Stimulated activated CD4-positive, alpha-beta T cell treated with anti-CD3 and anti-CD28 coated beads, Interleukin-4, amount 100 ng/mL, for 24 hours (primary cell): ENCODE data around the gene PPCS.

Source experiments
- DNase-seq: peaks from one replicate; pipeline ENCODE4 v3.0.0-alpha.2; 2020

Gene PPCS

GRCh38 chr1:42456010-42456753 is at the start of gene PPCS, which contains the start of gene ZMYND12:
Gene PPCS (plus strand): TSS chr1:42456543. CDS start chr1:42456566, 23 bp downstream.
Gene ZMYND12 (minus strand): TSS chr1:42456022. CDS start chr1:42455997, 25 bp downstream.
- peak; percentile 95 for DNase-seq

GRCh38 chr1:42414551-42415496 is 41.5 kb upstream of the PPCS start:
- no peak for DNase-seq

DNA sequence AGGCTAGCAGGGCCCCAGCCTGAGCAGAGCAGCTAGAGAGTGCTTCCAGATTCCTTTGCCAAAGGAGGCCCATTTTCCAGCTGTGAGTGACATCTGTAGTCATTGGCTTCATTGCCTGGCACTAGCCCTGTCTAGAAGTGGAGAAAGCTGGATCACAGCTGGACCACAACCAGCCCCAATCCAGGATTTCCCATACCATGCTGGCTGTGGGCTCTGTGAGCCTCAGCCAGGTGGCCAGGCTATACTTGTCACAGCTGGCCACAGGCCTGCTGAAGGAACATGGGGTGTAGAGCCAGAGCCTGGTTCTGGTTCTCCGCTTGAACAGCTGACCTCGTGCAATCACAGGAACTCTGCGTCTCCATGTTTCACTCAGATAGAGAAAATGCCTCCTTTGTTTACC is 39.2 kb upstream of the PPCS start:
- no peak for DNase-seq

DNA sequence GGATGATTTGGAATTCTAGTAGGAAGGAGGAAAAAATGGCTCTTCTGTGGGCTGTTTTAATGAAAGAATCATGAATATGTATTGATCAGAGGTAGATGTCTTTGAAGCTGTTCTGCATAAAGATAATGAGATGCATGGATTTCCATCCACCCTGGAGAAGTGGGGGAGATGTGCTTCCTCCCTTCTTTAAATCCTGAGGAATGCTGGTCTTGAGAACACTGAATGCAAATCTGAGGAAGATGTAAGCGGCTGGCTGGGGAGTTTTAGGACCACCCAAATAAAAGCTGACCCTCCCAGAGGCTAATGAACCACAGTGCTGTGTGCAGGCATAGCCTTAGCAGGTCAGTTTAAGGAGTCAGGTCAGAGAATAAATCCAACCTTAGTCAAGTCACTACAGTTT is 37.8 kb upstream of the PPCS start:
- no peak for DNase-seq

DNA sequence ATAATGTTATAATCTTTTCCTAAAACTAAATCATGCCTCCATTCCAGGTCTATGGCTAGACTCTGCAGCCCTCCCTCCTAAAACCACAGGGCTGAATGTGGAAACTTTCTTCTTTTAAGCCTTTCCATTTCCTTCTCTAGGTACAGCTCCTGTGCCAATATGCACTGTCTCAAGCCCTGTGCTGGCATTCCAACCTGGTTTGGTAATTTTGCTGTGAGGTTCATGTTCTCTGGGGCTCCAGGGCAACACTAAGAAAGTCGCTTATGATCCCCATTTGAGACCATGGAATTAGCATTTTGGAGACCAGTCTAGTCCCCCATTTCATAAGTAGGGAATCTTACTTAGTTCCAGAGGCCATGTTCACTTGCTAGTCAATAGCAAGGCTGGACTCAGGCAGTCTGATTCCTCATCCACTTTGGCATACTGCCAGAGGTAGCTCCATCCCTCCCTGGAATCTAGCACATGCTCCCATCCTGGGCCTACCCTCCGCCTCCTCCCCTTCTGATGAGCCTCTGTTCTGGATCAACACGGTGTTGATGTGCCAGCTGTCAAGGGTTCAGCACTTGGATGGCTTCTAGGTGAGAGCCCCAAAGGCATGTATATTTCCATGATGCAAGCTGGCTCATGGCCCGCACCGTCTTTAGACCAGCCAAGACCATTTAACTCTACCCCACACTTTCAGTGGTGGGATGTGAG is 37.1 kb upstream of the PPCS start:
- DNase-seq, result no peak

GRCh38 chr1:42420121-42420520 is 36.2 kb upstream of the PPCS start:
- no peak for DNase-seq

- DNase-seq, result no peak
Measured at GRCh38 chr1:42420911-42421585, 35.3 kb upstream of the PPCS start.

GRCh38 chr1:42422737-42423136 is 33.6 kb upstream of the PPCS start:
- DNase-seq, result no peak

DNA sequence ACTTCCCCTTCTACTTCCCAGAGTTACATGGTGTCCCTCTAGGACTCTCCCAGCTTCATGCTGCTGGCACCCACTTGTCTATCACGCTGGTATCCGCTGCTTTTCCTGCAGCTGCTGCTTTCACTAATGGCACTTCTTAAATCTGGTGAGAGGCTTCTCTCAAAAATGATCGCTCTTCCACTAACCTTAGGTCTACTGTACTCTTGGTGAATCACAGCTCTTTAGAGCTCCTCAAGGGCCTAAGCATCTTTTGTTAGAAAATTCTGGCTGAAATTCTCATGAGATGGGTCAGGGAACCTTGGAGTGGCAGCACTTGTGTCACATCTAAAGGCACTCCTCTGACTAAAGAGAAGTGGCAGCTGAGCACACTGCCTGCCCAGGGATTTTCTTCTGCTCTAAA is 32.7 kb upstream of the PPCS start:
- DNase-seq, result no peak

DNA sequence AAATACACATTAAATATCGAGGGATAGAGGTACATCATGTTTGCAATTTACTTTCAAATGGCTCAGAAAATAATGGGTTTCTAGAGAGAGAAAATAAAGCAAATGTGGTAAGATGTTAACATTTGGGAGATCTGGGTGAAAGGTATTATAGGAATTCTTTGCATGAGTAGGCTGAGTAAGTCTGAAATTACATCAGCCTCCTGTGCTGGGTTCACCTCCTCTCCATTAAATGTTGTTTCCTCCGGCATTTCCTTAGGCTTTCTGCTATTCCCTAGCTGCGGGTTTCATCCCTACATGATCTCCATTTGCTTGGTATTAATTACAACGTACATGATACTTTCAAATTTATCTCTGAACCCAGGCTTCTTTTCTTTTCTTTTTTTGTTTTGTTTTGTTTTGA is 32.1 kb upstream of the PPCS start:
- no peak for DNase-seq

DNA sequence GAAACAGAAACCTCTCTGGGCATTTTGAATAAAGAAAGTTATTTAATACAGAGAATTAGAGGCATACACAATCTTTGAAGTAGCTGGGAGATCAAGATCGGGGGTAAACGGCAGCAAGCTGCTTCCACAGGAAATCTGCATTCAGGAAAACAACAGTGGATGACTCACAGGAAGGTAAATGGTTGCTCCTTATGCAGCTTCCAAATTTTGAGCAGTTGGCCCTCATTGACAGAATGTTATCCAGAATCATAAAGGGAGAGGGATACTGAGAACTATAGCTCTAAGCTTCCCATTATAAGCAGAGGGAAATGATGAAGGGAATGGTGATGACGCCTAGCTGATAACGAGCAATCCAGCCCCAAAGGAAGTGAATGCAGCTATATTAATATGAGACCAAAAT is 29.1 kb upstream of the PPCS start:
- no peak for DNase-seq

GRCh38 chr1:42429603-42430002 is 26.7 kb upstream of the PPCS start:
- DNase-seq, result no peak

- no peak for DNase-seq
Measured at GRCh38 chr1:42430286-42431135, 25.8 kb upstream of the PPCS start.

GRCh38 chr1:42431514-42431913 is 24.8 kb upstream of the PPCS start:
- no peak for DNase-seq

- DNase-seq, result no peak
Measured at GRCh38 chr1:42432714-42433113, 23.6 kb upstream of the PPCS start.

GRCh38 chr1:42433369-42433768 is 23.0 kb upstream of the PPCS start:
- DNase-seq, result no peak

DNA sequence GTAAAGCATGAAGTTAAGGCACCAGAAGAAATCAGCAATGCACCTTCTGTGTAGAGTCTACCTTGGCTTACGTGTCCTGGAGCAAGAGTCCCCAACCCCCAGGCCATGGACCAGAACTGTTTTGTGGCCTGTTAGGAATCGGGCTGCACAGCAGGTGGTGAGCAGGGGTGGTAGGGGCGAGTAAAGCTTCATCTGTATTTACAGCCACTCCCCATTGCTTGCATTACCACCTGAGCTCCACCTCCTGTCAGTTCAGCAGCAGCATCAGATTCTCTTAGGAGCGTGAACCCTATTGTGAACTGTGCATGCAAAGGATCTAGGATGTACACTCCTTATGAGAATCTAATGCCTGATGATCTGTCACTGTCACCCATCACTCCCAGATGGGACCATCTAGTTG is 22.0 kb upstream of the PPCS start:
- DNase-seq, result no peak

DNA sequence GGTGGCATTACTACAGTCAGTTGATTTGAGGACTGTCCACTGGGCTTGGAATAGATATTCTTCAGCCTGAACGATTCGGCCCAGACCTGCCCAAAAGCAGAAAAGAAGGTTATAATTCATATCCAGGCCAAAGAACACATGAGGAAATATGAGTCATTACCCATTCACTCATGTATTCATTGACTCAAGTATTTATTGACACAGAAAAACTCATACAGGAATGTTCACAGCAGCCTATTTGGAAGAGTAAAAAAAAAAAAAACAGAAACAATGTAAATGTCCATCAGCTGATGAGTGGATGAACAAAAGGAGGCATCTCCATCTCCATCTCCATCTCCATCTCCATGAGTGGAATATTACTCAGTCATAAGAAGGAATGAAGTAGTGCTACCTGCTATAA is 16.4 kb upstream of the PPCS start:
- no peak for DNase-seq

- DNase-seq, result no peak
Measured at GRCh38 chr1:42442662-42443061, 13.7 kb upstream of the PPCS start.

GRCh38 chr1:42449256-42449655 is 7.1 kb upstream of the PPCS start:
- DNase-seq, result no peak

DNA sequence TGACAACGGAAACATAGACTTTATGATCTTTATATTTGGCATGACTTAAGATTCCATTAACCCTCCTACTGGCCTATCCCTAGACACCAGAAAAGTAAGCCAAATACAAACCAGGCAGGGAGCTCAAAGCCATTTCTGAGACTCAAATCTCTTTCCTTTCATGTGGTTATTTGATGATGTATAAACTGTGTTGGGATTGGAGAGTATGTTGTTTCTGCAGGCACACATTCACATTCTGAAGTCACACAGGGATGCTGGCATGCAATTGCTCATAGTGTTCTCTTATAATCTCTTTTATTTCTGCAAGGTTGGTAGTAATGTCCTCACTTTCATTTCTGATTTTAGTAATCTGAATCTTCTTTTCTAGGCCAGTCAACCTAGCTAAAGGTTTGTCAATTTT is 6.3 kb upstream of the PPCS start:
- DNase-seq, result no peak

DNA sequence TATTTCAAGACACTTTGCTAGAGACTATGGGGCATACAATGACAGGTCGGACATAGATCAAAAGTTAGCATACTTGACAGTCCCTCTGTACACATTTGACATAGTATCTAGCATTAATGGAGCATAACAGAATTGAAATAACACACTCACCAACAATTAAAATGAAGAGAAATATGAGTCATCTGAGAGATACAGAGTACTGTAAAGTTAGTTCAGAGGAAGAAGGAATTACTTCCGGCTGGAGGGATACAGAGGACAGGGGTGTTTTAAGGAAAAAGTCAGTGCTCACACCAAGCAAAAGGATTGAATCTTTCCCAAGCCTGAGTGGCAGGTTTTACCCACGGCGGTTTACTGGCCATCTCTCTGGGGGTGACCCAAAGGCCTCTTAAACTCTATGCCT is 3.0 kb upstream of the PPCS start:
- DNase-seq, result no peak
